ENCODE measurements around the gene EFNA5.

Gene EFNA5

GRCh38 chr5:107604146-107604910 lies 66.4 kb downstream of the EFNA5 start:
- H3K27ac ChIP-seq (ENCODE audit: low read depth, low read length), result no peak overlapping the region
- peaks cover 36% of the 10 kb centered on the region for H3K79me2 ChIP-seq (ENCODE audit: control insufficient read depth, insufficient read depth, low read length, unreplicated experiment)
- H3K27me3 ChIP-seq (ENCODE audit: insufficient read depth, low read length), result no peaks in the 10 kb centered on the region
- no peak overlapping the region for H3K4me3 ChIP-seq (ENCODE audit: low read depth, low read length)
- H3K4me1 ChIP-seq (ENCODE audit: control insufficient read depth, insufficient read depth, low read length, unreplicated experiment), result no peaks in the 10 kb centered on the region
- no peaks in the 10 kb centered on the region for H3K36me3 ChIP-seq (ENCODE audit: insufficient read depth, low read length)
- H2AFZ ChIP-seq (ENCODE audit: low read length, unreplicated experiment), result no peak overlapping the region

- no peak overlapping the region for H2AFZ ChIP-seq (ENCODE audit: low read length, unreplicated experiment)
These were observed 67.4 kb downstream of the EFNA5 start for GRCh38 chr5:107603349-107603748.

GRCh38 chr5:107602896-107603295 lies 67.8 kb downstream of the EFNA5 start:
- Histone ChIP-seq H3K27ac (ENCODE audit: low read depth, low read length) (no peak overlapping the region), H3K27me3 (ENCODE audit: insufficient read depth, low read length) (no peaks in the 10 kb centered on the region), H3K4me3 (ENCODE audit: low read depth, low read length) (no peak overlapping the region), H3K4me1 (ENCODE audit: control insufficient read depth, insufficient read depth, low read length, unreplicated experiment) (no peaks in the 10 kb centered on the region), H2AFZ (ENCODE audit: low read length, unreplicated experiment) (no peak overlapping the region), H3K36me3 (ENCODE audit: insufficient read depth, low read length) (no peaks in the 10 kb centered on the region), H3K79me2 (ENCODE audit: control insufficient read depth, insufficient read depth, low read length, unreplicated experiment) (peaks cover 25% of the 10 kb centered on the region)

More at GRCh38 chr5:107603349-107603748, 67.4 kb downstream of the EFNA5 start:
- Histone ChIP-seq H3K27me3 (ENCODE audit: insufficient read depth, low read length) (no peaks in the 10 kb centered on the region), H3K27ac (ENCODE audit: low read depth, low read length) (no peak overlapping the region), H3K79me2 (ENCODE audit: control insufficient read depth, insufficient read depth, low read length, unreplicated experiment) (peaks cover 29% of the 10 kb centered on the region), H3K36me3 (ENCODE audit: insufficient read depth, low read length) (no peaks in the 10 kb centered on the region), H3K4me1 (ENCODE audit: control insufficient read depth, insufficient read depth, low read length, unreplicated experiment) (no peaks in the 10 kb centered on the region), H3K4me3 (ENCODE audit: low read depth, low read length) (no peak overlapping the region)

- Histone ChIP-seq H3K4me3 (ENCODE audit: low read depth, low read length) (no peak overlapping the region), H3K36me3 (ENCODE audit: insufficient read depth, low read length) (0 out of 2 replicates have a peak, but pooled peaks cover 2% of the 10 kb centered on the region), H2AFZ (ENCODE audit: low read length, unreplicated experiment) (no peak overlapping the region), H3K27me3 (ENCODE audit: insufficient read depth, low read length) (no peaks in the 10 kb centered on the region), H3K4me1 (ENCODE audit: control insufficient read depth, insufficient read depth, low read length, unreplicated experiment) (no peaks in the 10 kb centered on the region), H3K27ac (ENCODE audit: low read depth, low read length) (no peak overlapping the region), H3K79me2 (ENCODE audit: control insufficient read depth, insufficient read depth, low read length, unreplicated experiment) (peaks cover 25% of the 10 kb centered on the region)
These were observed 69.7 kb downstream of the EFNA5 start for GRCh38 chr5:107601076-107601475.

GRCh38 chr5:107598958-107599357 lies 71.8 kb downstream of the EFNA5 start:
- H3K27me3 ChIP-seq (ENCODE audit: insufficient read depth, low read length), result no peaks in the 10 kb centered on the region
- H3K79me2 ChIP-seq (ENCODE audit: control insufficient read depth, insufficient read depth, low read length, unreplicated experiment), result peaks cover 27% of the 10 kb centered on the region
- no peak overlapping the region for H3K4me3 ChIP-seq (ENCODE audit: low read depth, low read length)
- peaks cover 13% of the 10 kb centered on the region for H3K4me1 ChIP-seq (ENCODE audit: control insufficient read depth, insufficient read depth, low read length, unreplicated experiment)
- 0 out of 2 replicates have a peak, but pooled peaks cover 3% of the 10 kb centered on the region for H3K36me3 ChIP-seq (ENCODE audit: insufficient read depth, low read length)
- H3K27ac ChIP-seq (ENCODE audit: low read depth, low read length), result no peak overlapping the region
- no peak overlapping the region for H2AFZ ChIP-seq (ENCODE audit: low read length, unreplicated experiment)

GRCh38 chr5:107597803-107598202 lies 72.9 kb downstream of the EFNA5 start:
- Histone ChIP-seq H3K79me2 (ENCODE audit: control insufficient read depth, insufficient read depth, low read length, unreplicated experiment) (peaks cover 25% of the 10 kb centered on the region), H3K27ac (ENCODE audit: low read depth, low read length) (no peak overlapping the region), H2AFZ (ENCODE audit: low read length, unreplicated experiment) (no peak overlapping the region), H3K4me1 (ENCODE audit: control insufficient read depth, insufficient read depth, low read length, unreplicated experiment) (peaks cover 13% of the 10 kb centered on the region), H3K36me3 (ENCODE audit: insufficient read depth, low read length) (0 out of 2 replicates have a peak, but pooled peaks cover 3% of the 10 kb centered on the region), H3K4me3 (ENCODE audit: low read depth, low read length) (no peak overlapping the region), H3K27me3 (ENCODE audit: insufficient read depth, low read length) (no peaks in the 10 kb centered on the region)

GRCh38 chr5:107597247-107597646 lies 73.5 kb downstream of the EFNA5 start:
- Histone ChIP-seq H3K4me1 (ENCODE audit: control insufficient read depth, insufficient read depth, low read length, unreplicated experiment) (peaks cover 13% of the 10 kb centered on the region), H3K4me3 (ENCODE audit: low read depth, low read length) (no peak overlapping the region), H3K79me2 (ENCODE audit: control insufficient read depth, insufficient read depth, low read length, unreplicated experiment) (peaks cover 23% of the 10 kb centered on the region), H3K27ac (ENCODE audit: low read depth, low read length) (no peak overlapping the region), H3K36me3 (ENCODE audit: insufficient read depth, low read length) (0 out of 2 replicates have a peak, but pooled peaks cover 3% of the 10 kb centered on the region), H2AFZ (ENCODE audit: low read length, unreplicated experiment) (no peak overlapping the region), H3K27me3 (ENCODE audit: insufficient read depth, low read length) (no peaks in the 10 kb centered on the region)

- Histone ChIP-seq H3K36me3 (ENCODE audit: insufficient read depth, low read length) (0 out of 2 replicates have a peak, but pooled peaks cover 3% of the 10 kb centered on the region), H3K27me3 (ENCODE audit: insufficient read depth, low read length) (no peaks in the 10 kb centered on the region), H3K4me3 (ENCODE audit: low read depth, low read length) (peak overlapping the region; percentile 9; the same call in 1 of the 2 replicates), H3K27ac (ENCODE audit: low read depth, low read length) (peak overlapping the region; percentile 30; the same call in 1 of the 2 replicates), H3K4me1 (ENCODE audit: control insufficient read depth, insufficient read depth, low read length, unreplicated experiment) (peaks cover 13% of the 10 kb centered on the region), H2AFZ (ENCODE audit: low read length, unreplicated experiment) (peak overlapping the region; percentile 15), H3K79me2 (ENCODE audit: control insufficient read depth, insufficient read depth, low read length, unreplicated experiment) (peaks cover 23% of the 10 kb centered on the region)
These were observed 76.3 kb downstream of the EFNA5 start for GRCh38 chr5:107594253-107595045.

GRCh38 chr5:107593009-107593408 lies 77.7 kb downstream of the EFNA5 start:
- Histone ChIP-seq H2AFZ (ENCODE audit: low read length, unreplicated experiment) (no peak overlapping the region), H3K36me3 (ENCODE audit: insufficient read depth, low read length) (0 out of 2 replicates have a peak, but pooled peaks cover 3% of the 10 kb centered on the region), H3K27ac (ENCODE audit: low read depth, low read length) (no peak overlapping the region), H3K27me3 (ENCODE audit: insufficient read depth, low read length) (no peaks in the 10 kb centered on the region), H3K79me2 (ENCODE audit: control insufficient read depth, insufficient read depth, low read length, unreplicated experiment) (peaks cover 23% of the 10 kb centered on the region), H3K4me1 (ENCODE audit: control insufficient read depth, insufficient read depth, low read length, unreplicated experiment) (peaks cover 13% of the 10 kb centered on the region), H3K4me3 (ENCODE audit: low read depth, low read length) (no peak overlapping the region)

GRCh38 chr5:107592515-107592914 lies 78.2 kb downstream of the EFNA5 start:
- Histone ChIP-seq H3K4me1 (ENCODE audit: control insufficient read depth, insufficient read depth, low read length, unreplicated experiment) (peaks cover 13% of the 10 kb centered on the region), H3K36me3 (ENCODE audit: insufficient read depth, low read length) (0 out of 2 replicates have a peak, but pooled peaks cover 3% of the 10 kb centered on the region), H3K27ac (ENCODE audit: low read depth, low read length) (no peak overlapping the region), H2AFZ (ENCODE audit: low read length, unreplicated experiment) (no peak overlapping the region), H3K79me2 (ENCODE audit: control insufficient read depth, insufficient read depth, low read length, unreplicated experiment) (peaks cover 23% of the 10 kb centered on the region), H3K27me3 (ENCODE audit: insufficient read depth, low read length) (no peaks in the 10 kb centered on the region), H3K4me3 (ENCODE audit: low read depth, low read length) (no peak overlapping the region)

Measured in ACC112 (cell line).